ENCODE results near the gene SLC16A13.
"Not testable (repeated sequence)": the region's sequence is repeated elsewhere in the genome, so short reads cannot be mapped to it uniquely, and the experiment has no call there.

The SLC16A13 gene

DNA sequence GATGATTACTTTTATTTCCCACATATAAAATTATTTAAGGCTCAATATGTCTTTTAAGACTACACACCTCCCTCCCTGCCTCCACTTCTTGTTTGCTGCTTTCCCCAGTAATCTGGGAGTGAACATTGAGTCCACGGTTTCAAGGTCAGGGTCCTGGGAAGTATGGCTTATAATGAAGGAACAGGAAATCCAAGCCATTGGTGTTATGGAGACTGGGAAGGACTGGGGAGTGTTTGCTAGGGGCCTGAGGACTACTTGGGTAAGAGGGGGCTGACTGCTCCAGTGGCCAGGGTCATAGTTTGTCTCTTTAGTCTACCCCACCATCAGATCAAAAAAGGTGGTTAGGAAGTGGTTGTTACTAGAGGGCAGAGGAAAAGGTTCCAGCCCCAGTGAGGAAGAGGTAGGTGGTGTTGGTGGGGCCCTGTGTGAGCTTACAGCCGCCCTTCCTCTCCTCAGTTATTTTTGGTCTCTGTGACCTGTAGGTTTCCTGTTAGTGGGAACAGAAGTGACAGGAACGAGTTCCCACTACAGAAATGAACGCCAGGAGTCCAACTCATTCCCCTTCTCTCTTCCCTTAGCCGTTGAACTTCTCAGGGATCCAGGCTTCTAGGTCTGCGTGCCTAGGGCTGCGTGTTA lies 742 bp upstream of the SLC16A13 start:
- no peak for DNase-seq

DNA sequence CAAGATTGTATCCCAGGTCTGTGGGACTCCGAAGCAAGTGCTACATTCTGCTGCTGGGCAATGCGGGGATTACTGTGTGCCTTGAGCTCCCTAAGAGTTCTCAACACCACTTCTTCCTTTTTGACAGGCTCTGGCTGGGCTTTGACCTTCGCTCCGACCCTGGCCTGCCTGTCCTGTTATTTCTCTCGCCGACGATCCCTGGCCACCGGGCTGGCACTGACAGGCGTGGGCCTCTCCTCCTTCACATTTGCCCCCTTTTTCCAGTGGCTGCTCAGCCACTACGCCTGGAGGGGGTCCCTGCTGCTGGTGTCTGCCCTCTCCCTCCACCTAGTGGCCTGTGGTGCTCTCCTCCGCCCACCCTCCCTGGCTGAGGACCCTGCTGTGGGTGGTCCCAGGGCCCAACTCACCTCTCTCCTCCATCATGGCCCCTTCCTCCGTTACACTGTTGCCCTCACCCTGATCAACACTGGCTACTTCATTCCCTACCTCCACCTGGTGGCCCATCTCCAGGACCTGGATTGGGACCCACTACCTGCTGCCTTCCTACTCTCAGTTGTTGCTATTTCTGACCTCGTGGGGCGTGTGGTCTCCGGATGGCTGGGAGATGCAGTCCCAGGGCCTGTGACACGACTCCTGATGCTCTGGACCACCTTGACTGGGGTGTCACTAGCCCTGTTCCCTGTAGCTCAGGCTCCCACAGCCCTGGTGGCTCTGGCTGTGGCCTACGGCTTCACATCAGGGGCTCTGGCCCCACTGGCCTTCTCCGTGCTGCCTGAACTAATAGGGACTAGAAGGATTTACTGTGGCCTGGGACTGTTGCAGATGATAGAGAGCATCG lies 2.4 kb downstream of the SLC16A13 start:
- DNase-seq, result no peak

DNA sequence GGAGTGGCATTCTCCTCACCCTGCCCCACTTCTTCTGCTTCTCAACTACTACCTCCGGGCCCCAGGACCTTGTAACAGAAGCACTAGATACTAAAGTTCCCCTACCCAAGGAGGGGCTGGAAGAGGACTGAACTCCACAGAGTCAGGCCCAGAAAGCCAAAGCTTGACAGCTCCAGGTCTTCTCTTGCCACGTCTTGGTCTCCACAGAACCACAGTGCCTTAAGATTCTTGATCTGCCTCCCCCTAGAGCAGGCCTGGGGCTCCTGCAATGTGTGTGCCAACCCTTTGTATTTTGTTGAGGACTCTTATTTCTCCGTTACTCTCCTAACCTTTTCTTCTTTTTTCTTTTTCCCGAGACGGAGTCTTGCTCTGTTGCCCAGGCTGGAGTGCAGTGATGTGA lies 4.0 kb downstream of the SLC16A13 start:
- no peak for DNase-seq

GRCh38 chr17:7041607-7042500 lies 6.0 kb downstream of the SLC16A13 start:
- DNase-seq, result no peak

- no peak for DNase-seq
Observed at GRCh38 chr17:7042501-7043181, 6.8 kb downstream of the SLC16A13 start.

GRCh38 chr17:7043182-7043496 lies 7.3 kb downstream of the SLC16A13 start:
- no peak for DNase-seq

GRCh38 chr17:7043497-7044198 lies 7.8 kb downstream of the SLC16A13 start, which contains the start of gene SLC16A11:
Gene SLC16A11, minus strand, starts transcription at chr17:7044092. Its CDS starts 579 bp downstream, at chr17:7043513.
- no peak for DNase-seq

DNA sequence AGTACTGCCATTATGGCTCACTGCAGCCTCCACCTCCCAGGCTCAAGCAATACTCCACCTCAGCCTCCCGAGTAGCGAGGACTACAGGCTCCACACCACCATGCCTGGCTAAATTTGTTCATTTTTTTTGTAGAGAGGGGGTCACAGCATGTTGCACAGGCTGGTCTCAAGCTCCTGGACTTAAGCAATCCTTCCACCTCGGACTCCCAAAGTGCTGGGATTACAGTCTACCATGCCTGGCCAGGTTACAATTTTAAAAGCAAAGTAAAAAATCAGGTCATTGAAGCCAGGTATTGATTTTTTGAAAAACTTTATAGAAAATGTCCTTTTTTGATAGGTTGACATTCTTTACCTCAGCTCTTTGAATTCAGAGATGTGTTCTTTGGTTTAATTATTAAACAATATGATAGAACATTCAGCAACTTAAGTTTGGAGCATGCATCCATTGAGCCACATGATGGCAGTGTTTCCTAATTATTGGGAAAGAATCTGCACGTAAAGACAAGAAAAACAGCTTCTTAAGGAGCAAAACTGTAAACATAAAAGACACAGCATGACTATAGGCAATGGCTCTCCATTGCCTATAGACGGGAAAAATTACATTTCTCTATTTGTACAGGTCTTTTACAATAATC lies 9.8 kb downstream of the SLC16A13 start:
- DNase-seq, result peak; percentile 13

- DNase-seq, result peak; percentile 48
Observed at GRCh38 chr17:7046127-7046724, 10.4 kb downstream of the SLC16A13 start.

GRCh38 chr17:7046725-7047397 lies 11.0 kb downstream of the SLC16A13 start:
- DNase-seq, result not testable (repeated sequence)

- DNase-seq, result no peak
Observed at GRCh38 chr17:7047566-7047965, 11.8 kb downstream of the SLC16A13 start.

DNA sequence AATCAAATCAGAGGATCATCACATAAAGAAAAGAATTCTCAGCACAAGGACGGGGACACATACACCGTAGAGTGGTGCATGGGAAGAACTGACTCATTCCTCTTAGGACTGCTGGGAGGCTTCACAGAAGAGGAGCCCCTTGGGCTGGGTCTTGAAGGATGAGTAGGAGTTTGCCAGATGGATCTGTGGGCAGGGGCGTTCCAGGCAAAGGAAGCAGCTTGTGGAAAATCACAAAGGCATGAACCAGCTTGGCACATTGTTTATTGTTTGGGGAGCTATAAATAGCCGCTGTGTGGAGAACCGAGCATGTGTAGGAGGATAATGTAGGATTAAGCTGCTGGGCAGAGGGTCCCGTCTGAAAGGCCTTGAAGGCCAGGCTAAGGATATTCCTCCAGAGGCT lies 13.2 kb downstream of the SLC16A13 start:
- no peak for DNase-seq

DNA sequence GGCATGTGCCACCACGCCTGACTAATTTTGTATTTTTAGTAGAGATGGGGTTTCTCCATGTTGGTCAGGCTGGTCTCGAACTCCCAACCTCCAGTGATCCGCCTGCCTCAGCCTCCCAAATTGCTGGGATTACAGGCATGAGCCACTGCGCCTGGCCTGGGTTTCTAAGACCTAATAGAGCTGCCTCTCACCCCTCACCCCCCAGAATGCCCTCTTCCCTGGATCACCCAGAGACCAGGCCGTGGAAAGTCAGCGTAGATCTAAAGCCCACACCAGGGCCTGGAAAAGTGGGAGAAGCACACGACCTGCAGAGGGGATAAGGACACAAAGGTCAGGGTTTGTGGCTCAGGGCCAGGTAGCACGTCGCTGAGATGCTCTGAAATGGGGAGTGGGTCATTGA lies 14.8 kb downstream of the SLC16A13 start:
- not testable (repeated sequence) for DNase-seq

DNA sequence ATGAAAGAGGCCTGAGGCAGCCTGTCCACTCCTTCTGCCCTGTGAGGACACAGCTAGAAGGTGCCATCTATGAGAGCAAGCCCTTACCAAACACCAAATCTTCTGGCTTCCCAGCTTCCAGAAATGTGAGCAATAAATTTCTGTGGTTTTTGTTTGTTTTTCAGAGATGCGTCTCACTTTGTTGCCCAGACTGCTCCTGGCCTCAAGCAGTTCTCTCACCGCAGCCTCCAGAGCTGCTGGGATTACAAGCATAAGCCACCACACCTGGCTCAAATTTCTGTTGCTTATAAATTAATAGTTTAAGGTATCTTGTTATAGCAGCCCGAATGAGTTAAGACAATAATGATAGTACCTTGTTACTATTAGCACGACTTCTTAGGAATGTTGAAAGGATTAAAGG lies 20.6 kb downstream of the SLC16A13 start:
- no peak for DNase-seq

- no peak for DNase-seq
Observed at GRCh38 chr17:7058831-7059447, 23.1 kb downstream of the SLC16A13 start.

DNA sequence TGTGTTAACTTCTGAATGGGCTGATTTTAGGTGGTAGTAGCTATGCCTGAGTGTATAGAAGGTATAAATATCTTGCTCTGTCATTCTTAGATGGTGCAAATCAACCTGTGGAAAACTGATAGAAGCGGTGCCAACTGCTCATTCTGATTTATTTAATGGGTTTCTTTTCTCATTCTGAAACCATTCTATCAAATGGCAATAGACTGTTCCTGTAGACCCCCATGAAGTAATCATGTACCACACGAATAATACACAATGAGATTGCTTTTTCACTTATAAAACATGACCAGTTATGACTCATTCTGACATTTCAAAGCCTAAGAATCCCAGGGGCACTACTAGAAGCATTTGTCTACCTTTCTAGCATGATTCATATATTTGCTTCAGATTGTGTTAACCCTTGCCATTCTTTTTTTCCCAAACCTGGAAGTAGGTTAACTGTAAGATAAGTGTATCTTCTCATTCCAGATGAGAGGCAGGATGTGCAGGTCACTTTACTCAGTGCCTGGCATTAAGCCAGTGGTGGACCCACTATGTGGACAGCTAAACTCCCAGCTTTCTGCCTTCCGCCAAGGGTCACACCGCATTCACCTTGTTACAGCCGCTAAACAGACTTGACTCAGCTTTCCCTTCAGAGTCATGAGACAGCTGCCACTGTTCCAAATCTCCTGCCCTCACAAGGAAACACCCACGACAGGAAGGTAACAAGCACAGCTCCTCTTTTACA lies 24.5 kb downstream of the SLC16A13 start:
- DNase-seq, result no peak

DNA sequence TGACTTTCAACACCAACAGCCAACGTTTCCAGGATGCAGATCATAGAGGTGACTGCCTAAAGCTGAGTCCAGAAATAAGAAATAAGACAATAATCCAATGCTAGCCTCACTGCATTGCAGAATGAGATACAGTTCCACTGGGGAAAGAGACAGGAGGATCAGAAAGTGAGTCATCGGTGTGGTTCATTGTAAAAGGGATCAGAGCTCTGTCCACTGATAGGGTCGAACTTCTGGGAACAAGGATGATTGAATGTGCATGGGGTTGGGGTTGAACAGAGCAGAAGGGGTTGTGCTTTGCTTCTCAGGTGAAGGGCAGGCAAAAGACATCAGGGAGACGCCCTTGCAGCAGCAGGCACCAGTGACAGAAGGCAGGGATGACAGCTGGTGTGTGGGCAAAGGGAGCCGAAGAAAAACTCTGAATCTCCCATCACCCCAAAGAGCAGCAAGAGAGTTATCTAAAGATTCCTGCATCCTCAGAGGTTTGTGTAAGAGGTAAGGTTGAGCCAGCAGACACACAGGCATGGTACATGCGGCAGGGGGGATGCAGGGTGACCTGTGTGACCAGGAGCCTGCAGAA lies 27.8 kb downstream of the SLC16A13 start:
- DNase-seq, result no peak

GRCh38 chr17:7064261-7064660 lies 28.4 kb downstream of the SLC16A13 start:
- no peak for DNase-seq

DNA sequence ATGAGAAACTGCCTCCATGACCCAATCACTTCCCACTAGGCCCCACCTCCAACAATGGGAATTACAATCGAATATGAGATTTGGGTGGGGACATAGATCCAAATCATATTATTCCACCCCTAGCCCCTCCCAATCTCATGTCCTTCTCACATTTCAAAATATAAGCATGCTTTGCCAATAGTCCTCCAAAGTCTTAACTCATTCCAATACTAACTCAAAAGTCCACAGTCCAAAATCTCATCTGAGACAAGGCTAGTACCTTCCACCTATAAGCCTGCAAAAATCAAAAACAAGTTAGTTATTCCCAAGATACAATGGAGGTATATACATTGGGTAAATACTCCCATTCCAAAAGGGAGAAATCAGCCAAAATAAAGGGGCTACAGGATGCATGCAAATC lies 31.4 kb downstream of the SLC16A13 start:
- DNase-seq, result no peak

Measured in NCI-H2029 (cell line).